ENCODE results near the gene FAM227A.

- TF ChIP-seq CTCF (IDR thresholded peaks at IDR 0.05; ENCODE audit: insufficient read depth, low read length) (no peak), POLR2AphosphoS5 (IDR thresholded peaks at IDR 0.05; ENCODE audit: low read depth) (no peak), SPI1 (IDR thresholded peaks at IDR 0.05; ENCODE audit: borderline replicate concordance, low read depth) (no peak)
These were observed 84.1 kb downstream of the FAM227A start for GRCh38 chr22:38572065-38572464.

All from HL-60 (cell line).